Tibial nerve (tissue), 4 donors: ENCODE results near the gene TEX38. TPM values are rescaled to one million over a fixed set of nuclear protein-coding genes. Genes with fewer than 3 reads are reported as not detected.
A peak's percentile ranks its signal among the peaks of the same experiment; 100 is the strongest.

ENCODE experiments used
- DNase-seq, 2 donors: peaks; one replicate each; pipeline ENCODE4 v3.0.0-alpha.2; 2019; ENCODE audit warnings: low spot score in 2 of 2
- H3K27ac ChIP-seq, 4 donors: fragments of 200-600 bp; sonication (generic) in 3 of 4; one replicate each; pipeline ENCODE4 v1.5.1; 2017 to 2019; ENCODE audit warnings: mild to moderate bottlenecking in 1 of 4
- H3K27me3 ChIP-seq, 2 donors: fragments of 200-600 bp; sonication (generic) in 1 of 2; one replicate each; pipeline versions ENCODE4 v1.5.1 to v1.6.0; 2017 to 2019
- H3K36me3 ChIP-seq, 3 donors: fragments of 200-600 bp; sonication (generic); one replicate each; pipeline ENCODE4 v1.5.1; 2018 to 2019
- H3K4me1 ChIP-seq, 4 donors: fragments of 200-600 bp; sonication (generic) in 3 of 4; one replicate each; pipeline ENCODE4 v1.5.1; 2017 to 2019
- H3K4me3 ChIP-seq, 4 donors: fragments of 200-600 bp; sonication (generic) in 3 of 4; one replicate each; pipeline ENCODE4 v1.5.1; 2017 to 2019; ENCODE audit warnings: mild to moderate bottlenecking in 1 of 4, moderate library complexity in 1 of 4
- H3K9me3 ChIP-seq, 4 donors: fragments of 200-600 bp; sonication (generic) in 3 of 4; one replicate each; pipeline ENCODE4 v1.5.1; 2017 to 2019
- EP300 ChIP-seq, 2 donors: sonication (generic); formaldehyde crosslinking; IDR thresholded peaks; one replicate each; pipeline ENCODE4 v1.6.1; 2017; ENCODE audit warnings: antibody characterized with exemption in 2 of 2, mild to moderate bottlenecking in 1 of 2
- POLR2A ChIP-seq, 2 donors: fragments of 450-650 bp; IDR thresholded peaks; one replicate each; pipeline ENCODE4 v1.6.1; 2017; ENCODE audit warnings: antibody characterized with exemption in 2 of 2, mild to moderate bottlenecking in 2 of 2, moderate library complexity in 2 of 2
- WGBS, 2 donors: methylation state at CpG; one replicate each; pipeline ENCODE4 v1.1.5; 2018; 5-methylcytosine and 5-hydroxymethylcytosine counted together
- total RNA-seq, 4 donors: library from RNA; depleted of rRNA; stranded (reverse); fragments of >200 nt; gene quantifications; one replicate each; pipeline ENCODE4 v1.1.0, GENCODE V29; 2016
- TF ChIP-seq, protein P1 (sequence below), 5 experiments: fragments of 200-600 bp in 3 of 5; fragments of 450-650 bp in 2 of 5; sonication (generic) in 3 of 5; IDR thresholded peaks; one replicate each; pipeline ENCODE4 v1.5.1; 2016 to 2019; ENCODE audit warnings: antibody characterized with exemption in 5 of 5, mild to moderate bottlenecking in 3 of 5, moderate library complexity in 2 of 5

The TEX38 gene
- total RNA-seq, 4 donors from 2014 or later, result not detected

DNA sequence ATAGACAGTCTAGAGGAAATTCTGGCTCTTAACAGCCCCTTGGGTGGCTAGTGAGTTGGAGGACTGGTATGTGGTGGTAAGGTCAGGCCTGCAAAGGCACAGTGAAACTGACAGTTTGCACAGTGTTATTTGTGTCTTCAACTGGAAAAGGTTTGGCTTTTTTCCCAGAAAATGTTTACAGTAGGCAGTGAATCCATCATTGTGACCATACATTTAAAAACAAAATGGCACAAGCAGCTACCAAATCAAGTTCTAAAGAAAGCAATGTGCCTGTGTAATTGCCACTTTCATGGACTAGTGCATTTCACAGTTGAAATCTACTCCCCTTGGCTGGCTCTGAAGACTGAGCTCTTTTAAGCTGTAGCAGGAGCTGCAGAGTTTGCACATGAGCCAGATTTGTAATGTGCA lies 28.3 kb upstream of the TEX38 start:
- Histone ChIP-seq H3K9me3 (no peaks in the 10 kb centered on the region), H3K36me3 (peaks cover 0 to 54% (median 0%) of the 10 kb centered on the region in 3 donors), H3K4me3 (no peak overlapping the region), H3K27me3 (no peaks in the 10 kb centered on the region), H3K4me1 (peaks cover 0 to 13% (median 5%) of the 10 kb centered on the region in 4 donors), H3K27ac (peak overlapping the region in 2 of 4 donors; percentile 11 to 54)
- no peak for DNase-seq
- TF ChIP-seq POLR2A (IDR thresholded peaks at IDR 0.05), result no peak

DNA sequence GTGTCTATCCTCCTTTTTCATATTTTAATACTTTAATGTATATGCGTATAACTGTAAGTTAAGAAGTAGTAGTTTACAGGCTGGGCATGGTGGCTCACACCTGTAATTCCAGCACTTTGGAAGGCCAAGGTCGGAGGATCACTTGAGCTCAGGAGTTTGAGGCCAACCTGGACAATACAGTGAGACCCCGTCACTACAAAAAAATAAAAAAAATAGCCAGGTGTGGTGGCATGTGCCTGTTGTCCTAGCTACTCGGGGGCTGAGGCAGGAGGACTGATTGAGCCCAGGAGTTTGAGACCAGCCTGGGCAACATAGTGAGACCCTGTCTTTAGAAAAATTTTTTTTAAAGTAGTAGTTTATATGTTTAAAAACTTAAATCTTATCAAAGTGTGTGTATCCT lies 25.8 kb upstream of the TEX38 start:
- Histone ChIP-seq H3K4me3 (no peak overlapping the region), H3K36me3 (peaks cover 0 to 65% (median 0%) of the 10 kb centered on the region in 3 donors), H3K27ac (no peak overlapping the region), H3K9me3 (peaks cover 0 to 16% (median 0%) of the 10 kb centered on the region in 4 donors), H3K27me3 (no peaks in the 10 kb centered on the region), H3K4me1 (peaks cover 0 to 13% (median 5%) of the 10 kb centered on the region in 4 donors)
- WGBS, 2 donors, result 96% methylated on average over 4 of the region's 4 CpGs
- DNase-seq, result no peak
- no peak for TF ChIP-seq EP300 (IDR thresholded peaks at IDR 0.05)

DNA sequence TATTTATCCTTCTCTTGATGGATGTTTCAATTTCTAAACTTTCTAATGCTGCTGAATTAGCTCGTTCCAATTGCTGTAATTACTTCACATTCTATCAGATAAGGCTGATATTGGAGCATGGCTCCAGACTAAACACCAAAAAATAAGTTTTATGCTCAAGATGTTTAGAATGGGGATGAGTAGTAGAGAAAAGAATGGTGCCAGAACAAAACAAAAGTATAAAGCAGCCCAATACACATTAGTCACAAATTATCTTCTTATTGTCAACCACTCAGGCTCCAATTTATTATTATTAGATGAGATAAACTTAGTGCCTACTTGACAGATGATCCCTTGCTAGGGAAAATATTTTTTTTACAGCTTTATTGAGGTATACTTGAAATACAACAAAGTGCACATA lies 25.3 kb upstream of the TEX38 start:
- no peak overlapping the region for H3K4me3 ChIP-seq
- peaks cover 0 to 13% (median 5%) of the 10 kb centered on the region in 4 donors for H3K4me1 ChIP-seq
- no peak for DNase-seq
- TF ChIP-seq POLR2A (IDR thresholded peaks at IDR 0.05) (no peak), EP300 (IDR thresholded peaks at IDR 0.05) (no peak)
- TF ChIP-seq, protein P1, sequence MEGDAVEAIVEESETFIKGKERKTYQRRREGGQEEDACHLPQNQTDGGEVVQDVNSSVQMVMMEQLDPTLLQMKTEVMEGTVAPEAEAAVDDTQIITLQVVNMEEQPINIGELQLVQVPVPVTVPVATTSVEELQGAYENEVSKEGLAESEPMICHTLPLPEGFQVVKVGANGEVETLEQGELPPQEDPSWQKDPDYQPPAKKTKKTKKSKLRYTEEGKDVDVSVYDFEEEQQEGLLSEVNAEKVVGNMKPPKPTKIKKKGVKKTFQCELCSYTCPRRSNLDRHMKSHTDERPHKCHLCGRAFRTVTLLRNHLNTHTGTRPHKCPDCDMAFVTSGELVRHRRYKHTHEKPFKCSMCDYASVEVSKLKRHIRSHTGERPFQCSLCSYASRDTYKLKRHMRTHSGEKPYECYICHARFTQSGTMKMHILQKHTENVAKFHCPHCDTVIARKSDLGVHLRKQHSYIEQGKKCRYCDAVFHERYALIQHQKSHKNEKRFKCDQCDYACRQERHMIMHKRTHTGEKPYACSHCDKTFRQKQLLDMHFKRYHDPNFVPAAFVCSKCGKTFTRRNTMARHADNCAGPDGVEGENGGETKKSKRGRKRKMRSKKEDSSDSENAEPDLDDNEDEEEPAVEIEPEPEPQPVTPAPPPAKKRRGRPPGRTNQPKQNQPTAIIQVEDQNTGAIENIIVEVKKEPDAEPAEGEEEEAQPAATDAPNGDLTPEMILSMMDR (IDR thresholded peaks at IDR 0.05), result no peak
- peaks cover 0 to 16% (median 0%) of the 10 kb centered on the region in 4 donors for H3K9me3 ChIP-seq
- 79 to 98% methylated on average over 1 of the region's 1 CpG for WGBS, 2 donors
- no peak overlapping the region for H3K27ac ChIP-seq
- no peaks in the 10 kb centered on the region for H3K27me3 ChIP-seq
- peaks cover 0 to 69% (median 0%) of the 10 kb centered on the region in 3 donors for H3K36me3 ChIP-seq

DNA sequence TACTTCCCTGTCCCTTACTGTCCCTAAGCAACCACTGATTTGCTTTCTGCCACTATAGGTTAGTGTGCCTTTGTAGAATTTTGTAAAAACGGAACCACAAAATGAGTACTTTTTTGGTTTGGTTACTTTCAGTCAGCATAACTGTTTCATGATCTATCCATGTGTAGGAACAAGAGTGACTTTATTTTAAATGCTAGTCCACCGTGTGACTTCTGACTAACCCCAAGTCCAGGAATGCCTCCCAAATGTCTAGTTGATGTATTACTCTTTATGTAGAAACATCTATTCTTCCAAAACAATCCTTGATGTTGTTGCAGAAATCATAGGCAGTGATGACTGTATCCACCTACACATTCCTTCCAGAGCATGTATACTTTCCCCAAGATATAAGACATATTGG lies 24.8 kb upstream of the TEX38 start:
- no peak for TF ChIP-seq POLR2A (IDR thresholded peaks at IDR 0.05)
- TF ChIP-seq EP300 (IDR thresholded peaks at IDR 0.05), result no peak
- TF ChIP-seq, protein P1 (IDR thresholded peaks at IDR 0.05), result no peak
- no peak overlapping the region for H3K4me3 ChIP-seq
- H3K27me3 ChIP-seq, result no peaks in the 10 kb centered on the region
- H3K27ac ChIP-seq, result no peak overlapping the region
- peaks cover 0 to 13% (median 5%) of the 10 kb centered on the region in 4 donors for H3K4me1 ChIP-seq
- H3K9me3 ChIP-seq, result peaks cover 0 to 16% (median 0%) of the 10 kb centered on the region in 4 donors
- peaks cover 0 to 69% (median 0%) of the 10 kb centered on the region in 3 donors for H3K36me3 ChIP-seq
- WGBS, 2 donors, result 73 to 86% methylated on average over 2 of the region's 2 CpGs
- DNase-seq, result no peak

DNA sequence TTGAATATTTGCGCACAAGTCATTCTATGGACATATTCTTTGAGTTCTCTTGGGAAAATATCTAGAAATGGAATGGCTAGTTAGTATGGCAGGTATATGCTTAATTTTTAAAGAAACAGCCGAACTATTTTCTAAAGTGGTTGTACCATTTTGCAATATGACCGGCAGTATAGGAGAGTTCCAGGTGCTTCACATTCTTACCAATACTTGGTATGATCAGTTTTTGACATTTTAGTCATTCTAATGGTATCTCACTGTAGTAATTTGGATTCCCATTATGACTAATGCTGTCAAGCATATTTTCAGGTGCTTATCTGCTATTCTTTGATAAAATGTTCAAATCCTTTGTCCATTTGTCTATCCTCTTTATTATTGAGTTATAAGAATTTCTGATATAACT lies 24.0 kb upstream of the TEX38 start:
- DNase-seq, result no peak
- Histone ChIP-seq H3K9me3 (peaks cover 0 to 16% (median 0%) of the 10 kb centered on the region in 4 donors), H3K36me3 (peaks cover 0 to 70% (median 0%) of the 10 kb centered on the region in 3 donors), H3K4me1 (peaks cover 0 to 12% (median 5%) of the 10 kb centered on the region in 4 donors), H3K27ac (no peak overlapping the region), H3K27me3 (no peaks in the 10 kb centered on the region), H3K4me3 (no peak overlapping the region)
- no peak for TF ChIP-seq EP300 (IDR thresholded peaks at IDR 0.05)
- TF ChIP-seq, protein P1 (IDR thresholded peaks at IDR 0.05), result no peak
- no peak for TF ChIP-seq POLR2A (IDR thresholded peaks at IDR 0.05)
- 96 to 98% methylated on average over 3 of the region's 3 CpGs for WGBS, 2 donors

DNA sequence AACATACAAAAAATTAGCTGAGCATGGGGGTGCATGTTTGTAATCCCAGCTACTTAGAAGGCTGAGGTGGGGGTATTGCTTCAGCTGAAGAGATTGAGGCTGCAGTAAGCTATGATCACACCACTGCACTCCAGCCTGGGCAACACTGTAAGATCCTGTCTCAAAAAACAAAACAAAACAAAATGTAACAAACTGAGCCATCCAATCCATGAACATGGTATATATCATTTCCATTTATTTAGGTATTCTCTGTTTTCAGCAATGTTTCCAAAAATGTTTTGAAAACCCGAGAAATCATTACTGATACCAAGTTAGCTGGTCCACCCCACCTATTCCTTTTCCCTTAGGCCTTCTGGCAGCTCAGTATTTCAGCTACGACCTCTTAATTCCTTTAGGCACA lies 21.9 kb upstream of the TEX38 start:
- H3K27ac ChIP-seq, result no peak overlapping the region
- H3K27me3 ChIP-seq, result no peaks in the 10 kb centered on the region
- peaks cover 0 to 82% (median 0%) of the 10 kb centered on the region in 3 donors for H3K36me3 ChIP-seq
- peaks cover 0 to 17% (median 0%) of the 10 kb centered on the region in 4 donors for H3K9me3 ChIP-seq
- 95 to 97% methylated on average over 2 of the region's 2 CpGs for WGBS, 2 donors
- TF ChIP-seq EP300 (IDR thresholded peaks at IDR 0.05) (no peak), POLR2A (IDR thresholded peaks at IDR 0.05) (no peak)
- TF ChIP-seq, protein P1 (IDR thresholded peaks at IDR 0.05), result no peak
- DNase-seq, result no peak
- H3K4me3 ChIP-seq, result no peak overlapping the region
- H3K4me1 ChIP-seq, result no peaks in the 10 kb centered on the region
